Activated CD8-positive, alpha-beta memory T cell treated with anti-CD3 and anti-CD28 coated beads, Interleukin-2, amount 50 U/mL, for 24 hours (primary cell): Measurements from ENCODE around the gene PRND.
"Not testable (repeated sequence)": the region's sequence is repeated elsewhere in the genome, so short reads cannot be mapped to it uniquely, and the experiment has no call there.

ENCODE experiments used
- DNase-seq: peaks from one replicate; pipeline ENCODE4 v3.0.0-alpha.2; 2020; ENCODE audit errors: extremely low read depth

The PRND gene, protein sequence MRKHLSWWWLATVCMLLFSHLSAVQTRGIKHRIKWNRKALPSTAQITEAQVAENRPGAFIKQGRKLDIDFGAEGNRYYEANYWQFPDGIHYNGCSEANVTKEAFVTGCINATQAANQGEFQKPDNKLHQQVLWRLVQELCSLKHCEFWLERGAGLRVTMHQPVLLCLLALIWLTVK

DNA sequence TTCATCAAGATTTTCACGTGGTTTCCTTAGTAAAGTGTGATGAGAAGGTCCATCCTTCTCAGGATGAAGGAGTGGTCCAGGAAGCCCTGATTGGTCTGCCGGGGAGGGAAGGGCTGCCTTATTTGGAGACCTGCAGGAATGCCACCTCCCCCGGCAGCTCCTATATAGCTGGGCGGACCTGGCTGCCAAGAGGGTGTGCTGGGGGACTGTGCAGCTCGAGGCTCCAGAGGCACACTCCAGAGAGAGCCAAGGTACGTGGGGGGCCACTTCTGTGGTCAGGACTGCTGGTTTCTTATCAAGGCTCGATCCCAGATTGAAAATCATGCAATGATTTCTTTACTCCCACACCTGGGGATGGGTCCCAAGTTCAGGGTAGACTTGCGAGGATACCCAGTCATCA is at the start of gene PRND:
PRND (plus strand) TSS at position 191 of the 400 bp plus-strand sequence. CDS start 2,643 bp downstream, outside the sequence.
- no peak for DNase-seq

DNA sequence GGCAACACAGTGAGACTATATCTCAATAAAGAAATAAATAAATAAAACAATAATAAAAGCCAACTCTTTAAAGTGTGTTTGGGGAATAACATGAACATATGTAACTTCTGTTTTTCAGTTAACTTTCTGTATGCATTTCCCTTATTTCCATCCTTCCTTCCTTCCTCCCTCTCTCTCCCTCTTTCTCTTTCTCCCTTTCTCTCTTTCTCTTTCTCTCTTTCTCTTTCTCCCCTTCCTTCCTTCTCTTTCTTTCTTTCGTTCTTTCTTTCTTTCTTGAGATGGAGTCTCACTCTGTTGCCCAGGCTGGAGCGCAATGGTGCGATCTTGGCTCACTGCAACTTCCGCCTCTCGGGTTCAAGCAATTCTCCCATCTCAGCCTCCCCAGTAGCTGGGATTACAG is 48.8 kb upstream of the PRND start:
- no peak for DNase-seq

DNA sequence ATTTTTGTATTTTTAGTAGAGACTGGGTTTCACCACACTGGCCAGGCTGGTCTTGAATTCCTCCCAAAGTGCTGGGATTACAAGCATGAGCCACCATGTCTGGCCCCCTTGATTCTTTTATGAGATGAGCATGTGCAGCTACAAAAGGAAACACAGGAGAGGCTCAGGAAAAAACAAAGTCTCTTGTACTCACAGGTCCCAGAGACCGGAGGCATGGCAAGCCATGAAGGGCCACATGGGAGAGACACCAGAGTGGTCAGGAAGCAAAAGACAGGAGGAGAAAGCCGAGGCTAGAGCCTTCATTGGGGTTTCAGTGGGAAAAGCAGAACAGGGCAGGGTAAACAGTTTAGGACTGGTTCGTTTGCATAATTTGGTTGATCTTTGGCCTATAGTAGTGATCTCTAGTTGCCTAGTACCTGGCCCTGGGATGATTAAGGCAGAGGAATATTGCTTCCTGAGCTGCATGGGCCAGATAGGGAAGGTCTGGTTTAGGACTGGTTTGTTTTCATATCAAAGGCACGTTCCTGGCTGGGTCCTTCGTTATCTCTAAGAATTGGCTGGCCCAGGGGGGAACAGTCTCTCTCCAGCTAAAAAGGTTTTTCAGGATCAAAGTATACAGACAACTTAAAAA is 48.2 kb upstream of the PRND start:
- DNase-seq, result no peak

DNA sequence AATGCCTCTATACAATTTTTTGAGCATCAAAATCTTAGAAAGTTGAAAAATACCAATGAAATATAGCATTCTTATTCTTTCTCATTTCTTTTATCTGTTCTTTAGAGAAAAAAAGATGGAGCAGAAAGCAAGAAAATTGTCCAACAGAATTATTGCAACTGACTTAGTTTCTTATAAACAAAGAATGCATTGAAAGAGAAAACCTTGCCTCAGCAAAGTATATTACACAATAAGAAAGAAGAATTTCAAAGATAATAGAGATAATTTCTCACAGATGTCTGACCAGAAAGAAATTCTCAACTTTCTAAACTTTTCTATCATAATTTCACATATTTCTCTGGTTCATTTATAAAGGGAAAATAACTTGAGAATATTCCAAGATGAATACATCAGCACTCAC is 47.0 kb upstream of the PRND start:
- no peak for DNase-seq

DNA sequence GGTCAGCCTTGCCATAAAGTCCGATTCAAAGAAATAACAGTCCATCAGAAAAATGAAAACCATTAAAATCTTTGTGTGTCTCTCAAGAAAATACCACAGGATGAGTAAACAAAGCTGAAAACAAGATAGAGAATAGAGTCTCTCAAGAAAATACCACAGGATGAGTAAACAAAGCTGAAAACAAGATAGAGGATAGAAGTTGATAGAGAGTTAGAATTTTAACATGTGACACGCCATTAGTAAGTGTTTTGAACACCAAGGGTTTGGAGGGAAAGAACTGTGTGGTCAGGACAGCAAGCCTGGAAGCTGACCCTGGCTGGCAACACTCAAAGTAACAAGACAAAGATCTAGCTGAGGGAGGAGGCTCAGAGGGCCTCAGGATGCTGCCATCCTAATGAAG is 43.9 kb upstream of the PRND start:
- DNase-seq, result no peak

DNA sequence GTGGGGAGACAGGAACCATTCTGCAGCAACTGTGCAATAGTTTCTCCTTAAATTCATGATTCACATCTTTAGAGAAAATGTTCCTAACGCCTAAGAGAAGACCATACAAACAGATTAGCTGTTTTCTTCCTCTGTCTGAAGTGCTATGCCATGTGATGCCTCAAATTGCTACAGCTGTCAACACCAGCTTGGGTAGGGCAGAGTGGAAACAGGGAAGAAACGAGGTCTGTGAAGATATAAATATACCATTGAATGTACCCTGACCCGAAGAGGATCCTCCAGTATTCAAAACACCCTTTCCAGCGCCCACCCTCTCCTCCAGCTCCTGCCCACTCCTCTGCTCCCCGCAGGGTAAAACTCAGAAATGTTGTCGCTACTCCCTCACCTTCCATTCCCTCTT is 40.3 kb upstream of the PRND start:
- no peak for DNase-seq

DNA sequence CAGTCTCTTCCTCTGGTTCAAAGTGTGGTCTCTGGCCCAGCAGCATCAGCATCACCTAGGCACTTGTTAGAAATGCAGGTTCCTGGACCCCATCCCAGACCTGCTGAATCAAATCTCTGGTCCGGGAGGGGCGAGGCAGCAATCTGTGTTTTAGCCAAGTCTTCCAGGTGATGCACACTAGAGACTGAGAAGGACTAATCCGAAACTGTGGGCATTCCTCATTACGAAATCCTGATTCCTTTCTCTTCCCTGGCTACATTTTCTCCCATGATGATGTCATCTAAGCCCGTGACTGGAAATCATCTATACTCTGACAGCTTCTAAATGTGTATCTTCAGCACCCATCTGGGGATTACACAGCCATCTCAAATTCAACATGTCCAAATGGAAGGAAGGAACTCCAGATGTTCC is 39.7 kb upstream of the PRND start:
- DNase-seq, result no peak

DNA sequence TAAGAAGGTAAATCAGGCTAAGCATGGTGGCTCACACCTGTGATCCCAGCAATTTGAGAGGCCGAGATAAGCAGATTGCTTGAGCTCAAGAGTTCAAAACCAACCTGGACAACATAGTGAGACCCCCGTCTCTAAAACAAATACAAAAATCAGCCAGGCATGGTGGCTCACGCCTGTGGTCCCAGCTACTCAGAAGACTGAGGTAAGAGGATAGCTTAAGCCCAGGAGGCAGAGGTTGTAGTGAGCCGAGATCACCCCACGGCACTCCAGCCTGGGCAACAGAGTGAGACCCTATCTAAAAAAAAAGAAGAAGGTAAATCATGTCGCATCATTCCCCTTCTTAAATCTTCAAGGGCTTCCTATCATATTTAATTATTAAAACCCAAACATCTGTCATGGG is 39.0 kb upstream of the PRND start:
- DNase-seq, result no peak

DNA sequence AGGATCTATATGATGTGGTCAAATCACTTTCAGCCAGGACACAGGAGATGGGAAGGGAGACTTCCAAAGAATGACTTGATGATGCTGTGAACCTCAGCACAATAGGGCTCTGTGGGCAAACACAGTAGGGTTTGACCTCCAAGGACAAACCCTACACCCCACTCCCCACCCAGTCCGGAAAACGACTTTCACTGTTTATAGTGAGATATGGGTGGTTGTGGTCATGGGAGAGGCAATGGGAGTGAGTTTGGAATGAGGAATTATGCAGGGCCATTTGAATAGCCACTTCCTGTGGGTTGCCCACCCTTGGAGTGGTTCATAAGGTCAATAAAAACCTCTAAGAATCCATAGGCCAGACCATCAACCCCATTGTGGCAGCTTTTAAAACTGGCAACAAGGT is 38.4 kb upstream of the PRND start:
- no peak for DNase-seq

DNA sequence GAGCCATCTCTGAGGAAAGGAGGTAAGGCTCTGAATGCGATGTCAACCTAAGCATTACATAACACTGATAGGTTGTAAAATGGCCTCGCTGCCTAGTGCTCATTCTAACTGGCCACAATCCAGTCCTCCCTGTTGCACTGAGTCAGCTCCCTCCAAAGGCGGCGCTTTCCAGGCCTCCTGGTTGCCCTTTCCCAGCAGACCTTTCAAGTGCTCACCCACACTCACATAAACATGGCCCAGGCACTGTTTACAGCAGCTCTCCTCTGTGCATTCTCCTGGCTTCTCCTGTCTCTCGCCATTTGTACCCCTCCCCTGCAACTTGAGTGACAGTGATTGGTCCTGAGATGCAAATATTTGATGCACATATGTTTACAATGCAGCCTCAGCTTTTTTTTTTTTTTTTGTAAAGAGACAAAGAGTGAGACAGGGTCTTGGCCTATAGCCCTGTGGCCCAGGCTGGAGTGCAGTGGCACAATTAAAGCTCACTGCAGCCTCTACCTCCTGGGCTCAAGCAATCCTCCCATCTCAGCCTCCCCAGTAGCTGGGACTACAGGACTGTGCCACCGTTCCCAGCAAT is 36.8 kb upstream of the PRND start:
- no peak for DNase-seq

DNA sequence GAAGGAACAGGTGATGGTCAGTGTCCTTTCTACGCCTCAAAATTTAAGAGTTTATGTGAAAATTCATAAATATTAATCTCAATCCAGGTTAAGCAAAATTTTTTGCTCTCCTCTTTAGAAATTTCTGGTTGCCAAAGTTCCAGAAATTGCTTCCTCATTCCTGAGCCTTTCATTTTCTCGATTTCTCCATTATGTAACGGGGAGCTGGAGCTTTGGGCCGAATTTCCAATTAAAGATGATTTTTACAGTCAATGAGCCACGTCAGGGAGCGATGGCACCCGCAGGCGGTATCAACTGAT is 35.8 kb upstream of the PRND start:
- DNase-seq, result no peak

DNA sequence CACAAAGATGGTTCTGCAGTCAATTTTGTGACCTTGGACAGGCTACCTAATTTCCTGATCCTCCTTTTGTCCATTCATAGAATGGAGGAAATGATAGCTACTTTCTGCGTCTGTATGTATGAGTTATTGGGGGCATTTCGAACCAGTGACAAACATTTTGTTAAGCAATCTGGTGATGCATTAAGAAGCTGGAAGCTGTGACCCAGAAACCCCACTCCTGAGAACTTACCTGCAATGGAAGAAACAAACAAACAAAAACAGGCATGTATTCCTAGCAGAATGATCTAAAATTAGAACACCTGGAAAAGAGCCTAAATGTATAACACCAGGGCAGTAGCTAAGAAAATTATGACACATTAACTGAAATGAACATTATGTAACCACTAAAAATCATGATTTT is 33.4 kb upstream of the PRND start:
- DNase-seq, result no peak

DNA sequence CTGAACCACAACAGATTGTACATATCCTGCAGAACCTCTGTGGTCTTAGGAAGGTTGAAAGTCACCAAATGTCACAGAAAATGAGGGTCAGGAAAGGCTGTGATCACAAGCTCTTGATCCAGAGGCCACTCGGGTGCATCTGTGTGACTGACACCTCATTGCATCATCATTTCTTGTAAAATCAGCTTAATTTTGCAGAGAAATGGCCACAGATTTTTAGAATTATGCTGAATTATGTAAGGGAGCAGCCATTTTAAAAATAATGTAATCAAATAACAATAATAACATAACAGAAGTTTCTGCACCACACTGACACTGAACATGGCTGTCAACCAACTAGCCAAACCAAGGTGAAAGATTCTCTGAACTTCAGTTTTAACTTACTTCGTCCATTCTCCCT is 32.5 kb upstream of the PRND start:
- no peak for DNase-seq

DNA sequence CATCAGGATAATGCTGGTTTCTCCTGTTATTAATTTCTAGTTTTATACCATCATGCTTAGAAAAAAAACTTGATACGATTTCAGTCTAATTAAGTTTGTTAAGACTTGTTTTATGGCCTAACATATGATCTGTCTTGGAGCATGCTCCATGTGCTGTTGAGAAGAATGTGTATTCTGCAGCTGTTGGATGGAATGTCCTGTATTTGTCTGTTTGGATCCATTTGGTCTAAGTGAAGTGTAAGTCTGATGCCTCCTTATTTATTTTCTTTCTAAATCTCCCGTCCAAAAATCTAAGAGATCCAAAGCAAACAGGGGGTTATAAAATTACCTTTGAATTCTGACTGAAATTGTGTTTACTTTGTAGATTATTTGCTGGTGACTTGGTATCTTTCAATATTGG is 30.0 kb upstream of the PRND start:
- no peak for DNase-seq

DNA sequence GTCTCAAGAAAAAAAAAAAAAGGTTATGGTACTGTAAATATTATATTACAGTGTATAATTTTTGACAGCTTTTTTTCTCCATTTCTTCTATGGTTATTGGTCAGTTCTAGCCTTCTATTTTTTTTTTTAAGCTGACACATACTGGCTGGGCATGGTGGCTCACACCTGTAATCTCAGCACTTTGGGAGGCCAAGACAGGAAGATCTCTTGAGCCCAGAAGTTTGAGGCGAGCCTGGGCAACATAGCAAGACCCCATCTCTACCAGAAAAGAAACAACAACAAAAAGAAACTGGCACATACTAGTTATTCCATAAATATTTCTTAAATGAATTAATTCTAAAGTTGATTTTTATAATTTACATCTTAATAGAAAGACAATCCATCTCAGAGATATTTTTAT is 27.6 kb upstream of the PRND start:
- DNase-seq, result no peak

DNA sequence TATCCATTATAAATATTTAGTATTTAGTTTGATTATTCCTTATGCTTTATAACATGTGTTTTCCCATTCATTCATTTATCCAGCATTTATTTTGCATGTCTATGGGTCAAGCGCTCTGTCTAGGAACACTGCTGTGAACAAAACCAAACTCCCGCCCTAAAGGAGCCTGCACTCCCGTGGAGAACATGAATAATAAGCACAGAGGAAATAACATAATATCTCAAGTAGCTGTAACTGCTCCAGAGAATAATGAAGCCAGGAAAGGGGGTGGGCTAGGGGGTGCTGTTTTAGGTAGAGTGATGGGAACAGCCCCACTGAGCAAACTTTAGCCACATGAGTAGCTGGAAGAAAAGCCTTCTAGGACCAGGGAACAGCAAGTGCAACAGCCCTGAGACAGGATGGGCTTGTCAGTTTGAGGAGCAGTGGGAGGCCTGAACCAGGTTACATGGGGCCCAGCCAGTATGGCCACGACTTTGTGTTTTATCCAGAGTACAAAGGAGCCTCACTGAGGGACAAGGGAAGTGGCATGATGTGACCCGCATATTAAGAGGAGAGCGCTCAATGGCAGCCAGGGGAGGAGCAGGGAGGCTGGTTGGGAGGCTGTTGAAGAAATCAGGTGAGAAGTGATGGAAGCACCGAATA is 24.4 kb upstream of the PRND start:
- no peak for DNase-seq

DNA sequence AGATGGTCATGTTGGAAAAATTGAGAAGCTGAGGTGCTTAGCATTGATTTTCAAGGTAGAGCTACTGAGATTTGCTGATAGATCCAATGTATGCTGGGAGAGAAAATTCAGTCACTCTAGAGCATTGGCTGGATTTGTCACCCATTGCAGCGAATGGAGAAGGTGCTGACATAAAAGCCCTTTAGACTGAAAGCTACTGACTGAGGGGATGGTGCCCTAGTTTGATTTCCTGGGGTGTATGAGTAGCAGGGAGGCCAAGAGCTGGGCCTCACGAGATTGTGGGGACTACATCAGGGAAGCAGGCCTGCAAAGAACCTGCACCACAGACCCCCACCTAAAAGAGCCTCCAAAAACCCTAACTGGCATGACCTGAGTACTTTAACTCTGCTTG is 23.9 kb upstream of the PRND start:
- no peak for DNase-seq

DNA sequence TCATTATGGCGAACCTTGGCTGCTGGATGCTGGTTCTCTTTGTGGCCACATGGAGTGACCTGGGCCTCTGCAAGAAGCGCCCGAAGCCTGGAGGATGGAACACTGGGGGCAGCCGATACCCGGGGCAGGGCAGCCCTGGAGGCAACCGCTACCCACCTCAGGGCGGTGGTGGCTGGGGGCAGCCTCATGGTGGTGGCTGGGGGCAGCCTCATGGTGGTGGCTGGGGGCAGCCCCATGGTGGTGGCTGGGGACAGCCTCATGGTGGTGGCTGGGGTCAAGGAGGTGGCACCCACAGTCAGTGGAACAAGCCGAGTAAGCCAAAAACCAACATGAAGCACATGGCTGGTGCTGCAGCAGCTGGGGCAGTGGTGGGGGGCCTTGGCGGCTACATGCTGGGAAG is 22.5 kb upstream of the PRND start:
- no peak for DNase-seq

DNA sequence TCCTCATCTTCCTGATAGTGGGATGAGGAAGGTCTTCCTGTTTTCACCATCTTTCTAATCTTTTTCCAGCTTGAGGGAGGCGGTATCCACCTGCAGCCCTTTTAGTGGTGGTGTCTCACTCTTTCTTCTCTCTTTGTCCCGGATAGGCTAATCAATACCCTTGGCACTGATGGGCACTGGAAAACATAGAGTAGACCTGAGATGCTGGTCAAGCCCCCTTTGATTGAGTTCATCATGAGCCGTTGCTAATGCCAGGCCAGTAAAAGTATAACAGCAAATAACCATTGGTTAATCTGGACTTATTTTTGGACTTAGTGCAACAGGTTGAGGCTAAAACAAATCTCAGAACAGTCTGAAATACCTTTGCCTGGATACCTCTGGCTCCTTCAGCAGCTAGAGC is 21.8 kb upstream of the PRND start:
- no peak for DNase-seq

DNA sequence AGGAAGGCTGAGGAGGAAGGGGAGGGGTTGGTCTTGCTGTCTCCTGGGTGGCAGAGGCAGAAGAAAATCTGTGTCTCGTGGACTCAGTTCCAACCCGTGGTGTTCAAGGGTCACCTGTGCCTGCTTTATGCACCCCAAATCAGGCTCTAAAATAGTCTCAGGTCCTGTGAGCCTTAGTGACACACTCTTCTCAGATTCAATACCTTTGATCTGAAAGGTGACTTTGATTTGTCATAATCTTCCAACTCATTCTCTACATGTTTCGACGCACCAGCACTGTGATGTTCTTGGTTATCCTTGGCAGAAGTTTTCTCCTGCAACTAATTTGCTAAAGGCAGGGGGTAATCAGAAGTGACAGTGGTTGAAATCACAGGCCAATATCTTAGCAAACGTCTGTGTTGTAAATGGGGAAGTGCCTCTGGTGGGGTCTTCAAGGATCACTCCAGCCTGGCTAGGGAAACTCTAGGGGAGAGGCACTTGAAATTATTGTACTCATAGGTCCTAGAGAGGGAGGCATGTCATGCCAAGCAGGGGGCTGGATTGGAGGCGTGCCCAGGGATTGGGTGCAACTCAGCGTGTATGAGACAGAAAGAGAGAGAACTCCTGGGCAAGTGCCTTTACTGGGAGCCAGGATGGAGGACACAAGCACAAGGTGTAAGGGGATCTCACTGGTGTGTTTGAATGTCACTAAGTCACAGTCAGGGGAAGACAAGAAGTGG is 19.0 kb upstream of the PRND start:
- no peak for DNase-seq

DNA sequence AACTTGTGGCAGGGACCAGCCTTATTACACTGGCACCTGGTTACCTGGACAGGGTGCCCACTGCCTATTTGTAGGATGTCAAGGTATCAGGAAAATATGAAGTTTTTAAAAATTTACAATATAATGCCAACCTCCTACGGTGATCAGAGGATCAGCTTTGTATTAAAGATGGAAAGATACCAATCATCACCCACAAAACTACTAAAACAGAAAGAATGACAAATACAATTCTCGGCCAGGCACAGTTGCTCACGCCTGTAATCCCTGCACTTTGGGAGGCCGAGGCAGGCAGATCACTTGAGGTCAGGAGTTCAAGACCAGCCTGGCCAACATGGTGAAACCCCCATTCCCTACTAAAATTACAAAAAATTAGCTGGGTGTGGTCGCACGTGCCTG is 18.4 kb upstream of the PRND start:
- no peak for DNase-seq

DNA sequence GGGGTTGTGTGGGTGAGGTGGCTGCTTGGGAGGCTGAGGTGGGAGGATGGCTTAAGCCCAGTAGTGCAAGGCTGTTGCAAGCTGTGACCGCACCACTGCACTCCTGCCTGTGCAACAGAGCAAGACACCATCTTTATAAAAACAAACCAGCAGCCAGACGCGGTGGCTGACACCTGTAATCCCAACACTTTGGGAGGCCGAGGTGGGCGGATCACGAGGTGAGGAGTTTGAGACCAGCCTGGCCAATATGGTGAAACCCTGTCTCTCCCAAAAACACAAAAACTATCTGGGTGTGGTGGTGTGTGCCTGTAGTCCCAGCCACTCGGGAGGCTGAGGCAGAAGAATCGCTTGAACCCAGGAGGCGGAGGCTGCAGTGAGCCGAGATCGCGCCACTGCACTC is 14.8 kb upstream of the PRND start:
- DNase-seq, result not testable (repeated sequence)

DNA sequence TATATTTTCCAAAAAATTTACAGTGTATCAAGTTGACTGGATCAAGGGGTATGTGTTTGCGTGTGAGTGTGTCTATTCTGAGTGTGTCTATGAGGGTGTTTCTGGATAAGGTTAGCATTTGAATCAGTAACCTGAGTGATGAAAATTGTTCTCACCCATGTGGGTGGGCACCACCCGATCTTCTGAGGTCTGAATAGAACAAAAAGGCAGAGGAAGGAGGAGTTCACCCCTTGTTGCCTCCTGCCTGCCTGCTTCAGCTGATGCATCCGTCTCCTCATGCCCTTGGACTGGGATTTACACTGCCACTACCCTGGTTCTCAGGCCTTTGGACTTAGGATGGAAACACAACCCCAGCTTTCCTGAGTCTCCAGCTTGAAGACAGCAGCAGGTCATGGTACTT is 13.7 kb upstream of the PRND start:
- DNase-seq, result no peak
